Stimulated activated CD8-positive, alpha-beta memory T cell treated with anti-CD3 and anti-CD28 coated beads, Interleukin-4, amount 100 ng/mL, for 1 hour (primary cell): ENCODE data around the gene CACNA1A.

Experiments
- DNase-seq, 2 donors: peaks; one replicate each; pipeline ENCODE4 v3.0.0-alpha.2; 2020; ENCODE audit warnings: low read depth in 2 of 2, low spot score in 1 of 2

The CACNA1A gene

GRCh38 chr19:13314761-13315160 lies 191.5 kb downstream of the CACNA1A start:
- no peak for DNase-seq

GRCh38 chr19:13313875-13314274 lies 192.4 kb downstream of the CACNA1A start:
- no peak for DNase-seq

- no peak for DNase-seq
Measured at GRCh38 chr19:13309864-13310263, 196.4 kb downstream of the CACNA1A start.

GRCh38 chr19:13303381-13304129 lies 202.7 kb downstream of the CACNA1A start:
- DNase-seq = no peak

GRCh38 chr19:13302526-13303270 lies 203.6 kb downstream of the CACNA1A start:
- no peak for DNase-seq

GRCh38 chr19:13301627-13302334 lies 204.5 kb downstream of the CACNA1A start:
- no peak for DNase-seq

GRCh38 chr19:13300421-13301030 lies 205.8 kb downstream of the CACNA1A start:
- DNase-seq = no peak

- no peak for DNase-seq
Measured at GRCh38 chr19:13299838-13300237, 206.4 kb downstream of the CACNA1A start.

GRCh38 chr19:13298565-13299481 lies 207.5 kb downstream of the CACNA1A start:
- DNase-seq = no peak

GRCh38 chr19:13297023-13297422 lies 209.3 kb downstream of the CACNA1A start:
- DNase-seq = no peak

GRCh38 chr19:13294812-13295567 lies 211.3 kb downstream of the CACNA1A start:
- no peak for DNase-seq

- no peak for DNase-seq
Measured at GRCh38 chr19:13291913-13292312, 214.4 kb downstream of the CACNA1A start.

- no peak for DNase-seq
Measured at GRCh38 chr19:13290741-13291140, 215.5 kb downstream of the CACNA1A start.

- no peak for DNase-seq
Measured at GRCh38 chr19:13289295-13289694, 217.0 kb downstream of the CACNA1A start.

- no peak for DNase-seq
Measured at GRCh38 chr19:13286195-13286985, 219.9 kb downstream of the CACNA1A start.

GRCh38 chr19:13284929-13285928 lies 221.1 kb downstream of the CACNA1A start:
- no peak for DNase-seq

- DNase-seq = no peak
Measured at GRCh38 chr19:13283871-13284270, 222.4 kb downstream of the CACNA1A start.
